HL-60 (cell line): ENCODE data around the gene CLDN34.

Experiments
- GABPA ChIP-seq: IDR thresholded peaks from 2 replicates; pipeline ENCODE4 v1.6.1; 2012; ENCODE audit warnings: low read depth
- POLR2AphosphoS5 ChIP-seq: IDR thresholded peaks from 2 replicates; pipeline ENCODE4 v1.6.1; 2012; ENCODE audit warnings: low read depth
- SPI1 ChIP-seq: IDR thresholded peaks from 2 replicates; pipeline ENCODE4 v1.6.1; 2012; ENCODE audit warnings: low read depth, mild to moderate bottlenecking, borderline replicate concordance
- TF ChIP-seq, protein P1 (sequence below): IDR thresholded peaks from one replicate; pipeline ENCODE4 v1.5.1; 2011; ENCODE audit warnings: low read length, control low read depth, inconsistent platforms; ENCODE audit not compliant: insufficient read depth
- TF ChIP-seq, protein P2 (sequence below): IDR thresholded peaks from 2 replicates; pipeline ENCODE4 v1.6.1; 2012; ENCODE audit warnings: low read depth; ENCODE audit not compliant: insufficient replicate concordance

GRCh38 chrX:9980927-9981326 is 13.8 kb downstream of the CLDN34 start:
- TF ChIP-seq POLR2AphosphoS5 (no peak), SPI1 (no peak), GABPA (no peak)
- TF ChIP-seq, protein P1, sequence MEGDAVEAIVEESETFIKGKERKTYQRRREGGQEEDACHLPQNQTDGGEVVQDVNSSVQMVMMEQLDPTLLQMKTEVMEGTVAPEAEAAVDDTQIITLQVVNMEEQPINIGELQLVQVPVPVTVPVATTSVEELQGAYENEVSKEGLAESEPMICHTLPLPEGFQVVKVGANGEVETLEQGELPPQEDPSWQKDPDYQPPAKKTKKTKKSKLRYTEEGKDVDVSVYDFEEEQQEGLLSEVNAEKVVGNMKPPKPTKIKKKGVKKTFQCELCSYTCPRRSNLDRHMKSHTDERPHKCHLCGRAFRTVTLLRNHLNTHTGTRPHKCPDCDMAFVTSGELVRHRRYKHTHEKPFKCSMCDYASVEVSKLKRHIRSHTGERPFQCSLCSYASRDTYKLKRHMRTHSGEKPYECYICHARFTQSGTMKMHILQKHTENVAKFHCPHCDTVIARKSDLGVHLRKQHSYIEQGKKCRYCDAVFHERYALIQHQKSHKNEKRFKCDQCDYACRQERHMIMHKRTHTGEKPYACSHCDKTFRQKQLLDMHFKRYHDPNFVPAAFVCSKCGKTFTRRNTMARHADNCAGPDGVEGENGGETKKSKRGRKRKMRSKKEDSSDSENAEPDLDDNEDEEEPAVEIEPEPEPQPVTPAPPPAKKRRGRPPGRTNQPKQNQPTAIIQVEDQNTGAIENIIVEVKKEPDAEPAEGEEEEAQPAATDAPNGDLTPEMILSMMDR = no peak
- TF ChIP-seq, protein P2, sequence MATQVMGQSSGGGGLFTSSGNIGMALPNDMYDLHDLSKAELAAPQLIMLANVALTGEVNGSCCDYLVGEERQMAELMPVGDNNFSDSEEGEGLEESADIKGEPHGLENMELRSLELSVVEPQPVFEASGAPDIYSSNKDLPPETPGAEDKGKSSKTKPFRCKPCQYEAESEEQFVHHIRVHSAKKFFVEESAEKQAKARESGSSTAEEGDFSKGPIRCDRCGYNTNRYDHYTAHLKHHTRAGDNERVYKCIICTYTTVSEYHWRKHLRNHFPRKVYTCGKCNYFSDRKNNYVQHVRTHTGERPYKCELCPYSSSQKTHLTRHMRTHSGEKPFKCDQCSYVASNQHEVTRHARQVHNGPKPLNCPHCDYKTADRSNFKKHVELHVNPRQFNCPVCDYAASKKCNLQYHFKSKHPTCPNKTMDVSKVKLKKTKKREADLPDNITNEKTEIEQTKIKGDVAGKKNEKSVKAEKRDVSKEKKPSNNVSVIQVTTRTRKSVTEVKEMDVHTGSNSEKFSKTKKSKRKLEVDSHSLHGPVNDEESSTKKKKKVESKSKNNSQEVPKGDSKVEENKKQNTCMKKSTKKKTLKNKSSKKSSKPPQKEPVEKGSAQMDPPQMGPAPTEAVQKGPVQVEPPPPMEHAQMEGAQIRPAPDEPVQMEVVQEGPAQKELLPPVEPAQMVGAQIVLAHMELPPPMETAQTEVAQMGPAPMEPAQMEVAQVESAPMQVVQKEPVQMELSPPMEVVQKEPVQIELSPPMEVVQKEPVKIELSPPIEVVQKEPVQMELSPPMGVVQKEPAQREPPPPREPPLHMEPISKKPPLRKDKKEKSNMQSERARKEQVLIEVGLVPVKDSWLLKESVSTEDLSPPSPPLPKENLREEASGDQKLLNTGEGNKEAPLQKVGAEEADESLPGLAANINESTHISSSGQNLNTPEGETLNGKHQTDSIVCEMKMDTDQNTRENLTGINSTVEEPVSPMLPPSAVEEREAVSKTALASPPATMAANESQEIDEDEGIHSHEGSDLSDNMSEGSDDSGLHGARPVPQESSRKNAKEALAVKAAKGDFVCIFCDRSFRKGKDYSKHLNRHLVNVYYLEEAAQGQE = no peak
